SIG-M5 treated with dmso at 0.1 percent for 504 hours (cell line): ENCODE measurements around the gene TAAR9.
A peak's percentile ranks its signal among the peaks of the same experiment; 100 is the strongest.
"Not testable (repeated sequence)": the region's sequence is repeated elsewhere in the genome, so short reads cannot be mapped to it uniquely, and the experiment has no call there.

Experiments used
- DNase-seq: peaks from one replicate; lab custom pipeline; 2025; ENCODE audit not compliant: unreplicated experiment; lab: John Stamatoyannopoulos, UW

TAAR9 gene

GRCh38 chr6:132513831-132514545 lies 24.1 kb upstream of the TAAR9 start:
- peak; percentile 22 for DNase-seq

- no peak for DNase-seq
Observed at GRCh38 chr6:132515386-132515785, 22.7 kb upstream of the TAAR9 start.

GRCh38 chr6:132520953-132521352 lies 17.1 kb upstream of the TAAR9 start:
- no peak for DNase-seq

- no peak for DNase-seq
Observed at GRCh38 chr6:132524646-132525045, 13.4 kb upstream of the TAAR9 start.

- DNase-seq, result no peak
Observed at GRCh38 chr6:132525866-132526265, 12.2 kb upstream of the TAAR9 start.

GRCh38 chr6:132526461-132526860 lies 11.6 kb upstream of the TAAR9 start:
- DNase-seq, result no peak

- DNase-seq, result no peak
Observed at GRCh38 chr6:132527791-132528190, 10.3 kb upstream of the TAAR9 start.

GRCh38 chr6:132530293-132530974 lies 7.6 kb upstream of the TAAR9 start:
- peak; percentile 59 for DNase-seq

- DNase-seq, result not testable (repeated sequence)
Observed at GRCh38 chr6:132534546-132534945, 3.5 kb upstream of the TAAR9 start.

- no peak for DNase-seq
Observed at GRCh38 chr6:132537145-132537544, 932 bp upstream of the TAAR9 start.

- no peak for DNase-seq
Observed at GRCh38 chr6:132544826-132545225, 6.7 kb downstream of the TAAR9 start.

GRCh38 chr6:132548746-132549463 lies 10.8 kb downstream of the TAAR9 start:
- no peak for DNase-seq

GRCh38 chr6:132551214-132551613 lies 13.1 kb downstream of the TAAR9 start:
- DNase-seq, result no peak

- no peak for DNase-seq
Observed at GRCh38 chr6:132552372-132552771, 14.3 kb downstream of the TAAR9 start, which contains the start of gene TAAR8. TAAR8 (plus strand) TSS chr6:132552672; CDS start chr6:132552693, 21 bp downstream.

GRCh38 chr6:132560087-132560486 lies 22.0 kb downstream of the TAAR9 start:
- DNase-seq, result not testable (repeated sequence)

GRCh38 chr6:132566404-132566803 lies 28.3 kb downstream of the TAAR9 start:
- no peak for DNase-seq

GRCh38 chr6:132567566-132567965 lies 29.5 kb downstream of the TAAR9 start:
- DNase-seq, result no peak

GRCh38 chr6:132568611-132569010 lies 30.5 kb downstream of the TAAR9 start:
- DNase-seq, result no peak

GRCh38 chr6:132569170-132569569 lies 31.1 kb downstream of the TAAR9 start:
- DNase-seq, result no peak

- DNase-seq, result no peak
Observed at GRCh38 chr6:132570221-132570777, 32.2 kb downstream of the TAAR9 start, which contains the start of gene TAAR6. TAAR6 (plus strand) TSS chr6:132570322; CDS start chr6:132570322, 0 bp downstream.

- DNase-seq, result no peak
Observed at GRCh38 chr6:132571774-132572173, 33.7 kb downstream of the TAAR9 start.
